Smooth muscle cell of the brain vasculature (primary cell): Measurements from ENCODE around the gene HSPA12A.

ENCODE experiments used
- DNase-seq: peaks from one replicate; pipeline ENCODE4 v3.0.0-alpha.2; 2012; ENCODE audit warnings: low read depth, low spot score

Gene HSPA12A

GRCh38 chr10:116691635-116692034 is 50.7 kb downstream of the HSPA12A start:
- no peak for DNase-seq

- DNase-seq: no peak
Observed at GRCh38 chr10:116690356-116691322, 51.7 kb downstream of the HSPA12A start.

- no peak for DNase-seq
Observed at GRCh38 chr10:116689744-116690143, 52.6 kb downstream of the HSPA12A start.

- no peak for DNase-seq
Observed at GRCh38 chr10:116688741-116689495, 53.4 kb downstream of the HSPA12A start.

GRCh38 chr10:116688241-116688711 is 54.1 kb downstream of the HSPA12A start:
- DNase-seq: no peak

GRCh38 chr10:116687633-116688032 is 54.7 kb downstream of the HSPA12A start:
- no peak for DNase-seq

GRCh38 chr10:116686632-116687031 is 55.7 kb downstream of the HSPA12A start:
- DNase-seq: no peak

GRCh38 chr10:116685807-116686206 is 56.6 kb downstream of the HSPA12A start:
- DNase-seq: no peak

- no peak for DNase-seq
Observed at GRCh38 chr10:116684781-116685180, 57.6 kb downstream of the HSPA12A start.

GRCh38 chr10:116683821-116684220 is 58.5 kb downstream of the HSPA12A start:
- no peak for DNase-seq

DNA sequence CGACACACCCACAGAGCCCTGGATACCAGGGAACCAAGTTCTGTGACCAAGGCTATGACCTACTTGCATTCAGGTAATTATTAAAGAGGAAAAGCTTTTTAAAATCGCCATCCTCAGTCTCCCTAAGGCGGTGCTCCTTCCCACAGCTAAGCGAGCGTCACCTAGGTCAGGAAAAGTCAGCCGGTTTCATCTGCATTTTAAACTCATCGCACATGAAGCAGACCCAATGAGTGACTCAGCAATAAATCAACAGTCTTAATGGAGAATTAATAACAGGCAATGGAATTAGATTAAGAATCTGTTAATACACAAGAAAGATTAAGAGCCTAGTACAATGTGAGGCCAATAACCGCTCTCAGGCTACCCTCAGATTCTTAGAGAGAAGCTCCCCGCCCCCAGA is 59.2 kb downstream of the HSPA12A start:
- DNase-seq: no peak

DNA sequence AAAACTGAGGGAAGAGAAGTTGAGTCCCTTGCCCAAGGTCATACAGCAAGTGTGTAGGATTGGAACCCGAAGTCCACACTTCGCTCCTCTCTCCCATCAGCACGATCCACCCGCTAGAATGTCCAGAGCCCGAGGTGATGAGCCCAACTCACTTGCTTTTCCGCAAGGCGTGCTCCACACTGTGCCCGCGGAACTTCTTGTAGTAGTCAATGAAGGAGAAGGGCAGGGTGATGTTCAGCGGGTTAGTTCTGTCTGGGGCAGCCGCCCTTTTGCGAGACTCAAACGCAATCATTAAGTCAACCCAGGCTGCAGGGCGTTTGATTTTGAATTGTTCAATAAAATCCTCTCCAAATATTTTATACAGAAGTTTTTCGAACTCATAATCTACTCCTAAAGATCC is 63.0 kb downstream of the HSPA12A start:
- no peak for DNase-seq

- DNase-seq: no peak
Observed at GRCh38 chr10:116676633-116677032, 65.7 kb downstream of the HSPA12A start.

DNA sequence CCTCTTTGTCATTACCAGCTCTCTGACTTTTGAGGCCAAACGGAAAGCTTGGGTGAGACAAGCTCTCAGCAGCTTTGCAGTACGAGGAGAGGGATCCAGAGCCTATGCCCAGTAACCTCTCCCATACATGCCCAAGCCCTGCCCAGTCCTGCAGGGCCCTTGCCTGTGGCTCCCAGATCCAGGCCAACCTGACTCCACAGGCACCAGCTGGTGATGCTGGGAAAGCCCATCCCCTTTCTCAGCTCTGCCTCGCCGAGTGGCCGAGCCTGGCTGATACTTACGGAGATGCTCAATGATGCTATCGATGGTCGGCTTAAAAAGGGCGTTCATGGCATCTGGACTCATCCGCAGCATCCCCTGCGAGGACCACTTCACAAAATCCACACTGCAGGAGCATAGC is 66.2 kb downstream of the HSPA12A start:
- no peak for DNase-seq

DNA sequence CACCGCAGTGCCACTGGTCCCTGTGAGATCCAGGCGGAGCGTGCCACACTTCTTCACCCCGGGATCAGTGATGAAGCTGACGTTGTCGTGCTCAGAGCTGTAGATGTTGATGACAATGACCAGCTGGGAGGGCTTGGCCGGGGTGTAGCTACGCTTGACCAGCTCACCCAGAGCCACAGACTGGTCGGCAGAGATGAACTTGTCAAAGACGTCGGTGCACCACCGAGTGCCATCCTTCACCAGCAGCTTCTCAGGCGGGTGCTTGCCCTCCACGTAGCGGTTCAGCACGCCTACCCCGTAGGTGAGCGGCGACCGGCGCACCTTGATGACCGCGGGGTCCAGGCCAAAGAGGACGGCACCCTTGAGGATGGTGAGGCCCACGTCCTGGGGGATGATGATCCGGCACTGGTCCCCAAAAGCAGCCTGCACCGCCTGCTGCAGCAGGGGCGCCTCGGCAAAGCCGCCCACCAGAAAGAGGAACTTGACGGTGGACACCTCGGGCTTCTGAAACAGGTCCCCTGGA is 67.4 kb downstream of the HSPA12A start:
- DNase-seq: no peak

DNA sequence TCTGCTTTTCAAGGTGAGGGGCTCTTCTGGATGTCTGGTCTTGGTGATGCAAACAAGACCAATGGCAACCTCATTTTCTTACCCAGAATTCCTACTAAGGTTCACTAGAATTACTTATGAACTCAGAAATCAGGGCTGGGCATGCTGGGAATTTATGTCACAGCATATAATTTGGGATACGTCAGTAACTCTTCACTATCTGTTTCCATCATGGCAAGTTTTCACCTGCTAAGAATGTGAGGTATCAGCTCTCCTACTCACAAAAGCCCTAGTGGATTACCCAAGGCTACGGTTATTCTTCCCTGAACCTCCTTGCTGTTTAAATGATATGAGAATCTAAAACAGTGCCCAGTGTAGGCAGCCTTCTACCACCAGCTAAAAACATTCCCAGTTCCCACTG is 68.5 kb downstream of the HSPA12A start:
- DNase-seq: no peak

- DNase-seq: no peak
Observed at GRCh38 chr10:116672891-116673290, 69.5 kb downstream of the HSPA12A start.

- no peak for DNase-seq
Observed at GRCh38 chr10:116671274-116671926, 71.0 kb downstream of the HSPA12A start.

DNA sequence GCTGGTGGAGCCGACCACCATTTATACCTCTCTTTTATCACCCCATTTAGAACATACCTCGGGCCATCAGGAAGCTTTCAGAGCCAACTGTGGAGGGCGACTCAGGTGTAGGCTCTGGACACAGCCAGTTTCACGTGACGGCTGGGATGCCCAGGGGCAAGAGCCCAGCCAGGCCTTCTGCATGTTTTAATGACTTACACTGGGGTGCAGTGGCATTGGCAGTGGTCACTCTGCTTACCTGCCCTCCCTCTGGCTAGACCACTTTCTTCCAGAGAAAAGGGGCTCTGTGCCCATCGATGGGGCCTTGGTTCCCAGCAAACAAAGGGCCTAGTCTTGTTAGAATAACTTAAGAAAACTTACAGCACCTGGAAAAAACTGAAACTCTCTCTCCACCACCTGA is 71.7 kb downstream of the HSPA12A start:
- no peak for DNase-seq

DNA sequence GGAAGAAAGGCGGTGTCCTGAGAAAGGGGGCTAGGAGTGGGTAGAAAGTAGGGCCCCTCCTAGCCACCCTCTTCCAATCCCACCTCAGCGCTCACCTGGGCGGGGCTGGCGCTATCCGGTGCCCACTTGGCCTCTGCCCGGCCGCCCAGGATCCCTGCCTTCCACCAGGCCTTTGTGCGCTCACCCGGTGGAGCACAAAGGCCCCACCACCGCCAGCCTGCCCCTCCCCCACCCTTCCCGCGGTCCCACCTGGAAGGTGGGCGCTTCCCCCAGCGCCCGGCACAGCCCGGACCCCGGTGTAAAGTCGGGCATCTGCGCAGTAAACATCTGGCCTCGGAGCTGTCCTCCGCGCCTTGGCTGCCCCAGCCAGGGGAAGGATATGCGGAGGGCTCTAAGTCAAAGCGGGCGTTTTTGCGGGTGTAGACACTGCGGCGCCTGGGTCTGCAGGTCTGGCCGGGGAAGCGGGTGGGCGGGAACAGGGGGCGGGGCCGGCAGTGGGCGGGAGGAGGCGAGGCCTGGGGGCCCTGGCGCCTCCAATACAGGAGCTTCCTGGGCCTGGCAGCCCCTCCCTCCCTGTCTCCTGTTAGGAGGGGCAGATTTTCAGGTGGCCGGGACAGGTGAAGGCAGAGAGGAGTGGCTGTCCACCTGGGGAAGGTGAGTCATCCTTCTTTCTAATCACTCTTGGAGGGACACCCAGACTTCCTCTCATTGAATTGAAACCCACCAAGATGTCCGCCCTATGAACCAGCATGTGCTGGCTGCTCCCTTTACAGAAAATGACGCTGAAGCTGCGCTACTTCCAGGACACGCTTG is 72.3 kb downstream of the HSPA12A start:
- DNase-seq: no peak

- DNase-seq: no peak
Observed at GRCh38 chr10:116669080-116669479, 73.3 kb downstream of the HSPA12A start.
